ENCODE results near the gene ZNF140. TPM values are rescaled to one million over a fixed set of nuclear protein-coding genes. Genes with fewer than 3 reads are reported as not detected.

Gene ZNF140
- total RNA-seq, 1 experiment from 2014 or later = 16.0 TPM

GRCh38 chr12:133083345-133083744 is 2.6 kb downstream of the ZNF140 start:
- Mint-ChIP-seq H3K36me3 (ENCODE audit: insufficient read depth, unreplicated experiment) (peaks cover 52% of the 10 kb centered on the region), H3K27me3 (ENCODE audit: unreplicated experiment) (no peaks in the 10 kb centered on the region), H3K9me3 (ENCODE audit: low read depth, unreplicated experiment) (peaks cover 18% of the 10 kb centered on the region), H3K27ac (ENCODE audit: unreplicated experiment) (no peak overlapping the region), H3K4me1 (ENCODE audit: low read depth, unreplicated experiment) (no peaks in the 10 kb centered on the region), H3K4me3 (ENCODE audit: low read depth, unreplicated experiment) (no peak overlapping the region)
- intact Hi-C loops (cut with micrococcal nuclease; ENCODE audit: unreplicated experiment) = loop anchor here (5.0 kb wide), 2 partner anchors 96 to 256 kb away; partner anchors contain the start of genes GOLGA3 and ZNF26
- no TSS peak for BruUV-seq (replicated peaks)
- no peak for DNase-seq
- CTCF ChIA-PET = no interaction called here
- no peak for TF ChIP-seq CTCF (IDR thresholded peaks at IDR 0.05; ENCODE audit: unreplicated experiment)

- Mint-ChIP-seq H3K27ac (ENCODE audit: unreplicated experiment) (no peak overlapping the region), H3K27me3 (ENCODE audit: unreplicated experiment) (no peaks in the 10 kb centered on the region), H3K36me3 (ENCODE audit: insufficient read depth, unreplicated experiment) (peaks cover 64% of the 10 kb centered on the region), H3K4me3 (ENCODE audit: low read depth, unreplicated experiment) (no peak overlapping the region), H3K9me3 (ENCODE audit: low read depth, unreplicated experiment) (peaks cover 33% of the 10 kb centered on the region), H3K4me1 (ENCODE audit: low read depth, unreplicated experiment) (no peaks in the 10 kb centered on the region)
- no TSS peak for BruUV-seq (replicated peaks)
- CTCF ChIA-PET = no interaction called here
- no peak for DNase-seq
- intact Hi-C loops (cut with micrococcal nuclease; ENCODE audit: unreplicated experiment) = no loop called here
- TF ChIP-seq CTCF (IDR thresholded peaks at IDR 0.05; ENCODE audit: unreplicated experiment) = no peak
Measured at GRCh38 chr12:133105620-133106019, 24.9 kb downstream of the ZNF140 start.

DNA sequence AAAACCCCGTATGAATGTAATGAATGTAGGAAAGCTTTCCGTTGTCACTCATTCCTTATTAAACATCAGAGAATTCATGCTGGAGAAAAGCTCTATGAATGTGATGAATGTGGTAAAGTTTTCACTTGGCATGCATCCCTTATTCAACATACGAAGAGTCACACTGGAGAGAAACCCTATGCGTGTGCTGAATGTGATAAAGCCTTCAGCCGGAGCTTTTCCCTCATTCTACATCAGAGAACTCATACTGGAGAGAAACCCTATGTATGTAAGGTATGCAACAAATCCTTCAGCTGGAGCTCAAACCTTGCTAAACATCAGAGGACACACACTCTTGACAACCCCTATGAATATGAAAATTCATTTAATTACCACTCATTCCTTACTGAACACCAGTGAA is 25.5 kb downstream of the ZNF140 start:
- H3K27me3 Mint-ChIP-seq (ENCODE audit: unreplicated experiment) = no peaks in the 10 kb centered on the region
- no peaks in the 10 kb centered on the region for H3K4me1 Mint-ChIP-seq (ENCODE audit: low read depth, unreplicated experiment)
- H3K36me3 Mint-ChIP-seq (ENCODE audit: insufficient read depth, unreplicated experiment) = peaks cover 58% of the 10 kb centered on the region
- CTCF ChIA-PET = no interaction called here
- no peak for DNase-seq
- TF ChIP-seq CTCF (IDR thresholded peaks at IDR 0.05; ENCODE audit: unreplicated experiment) = no peak
- intact Hi-C loops (cut with micrococcal nuclease; ENCODE audit: unreplicated experiment) = no loop called here
- no TSS peak for BruUV-seq (replicated peaks)
- H3K9me3 Mint-ChIP-seq (ENCODE audit: low read depth, unreplicated experiment) = peaks cover 33% of the 10 kb centered on the region
- H3K4me3 Mint-ChIP-seq (ENCODE audit: low read depth, unreplicated experiment) = no peak overlapping the region
- no peak overlapping the region for H3K27ac Mint-ChIP-seq (ENCODE audit: unreplicated experiment)

- intact Hi-C loops (cut with micrococcal nuclease; ENCODE audit: unreplicated experiment) = no loop called here
- no peak for TF ChIP-seq CTCF (IDR thresholded peaks at IDR 0.05; ENCODE audit: unreplicated experiment)
- no peak for DNase-seq
- CTCF ChIA-PET = no interaction called here
- no TSS peak for BruUV-seq (replicated peaks)
- no peak overlapping the region for H3K27ac Mint-ChIP-seq (ENCODE audit: unreplicated experiment)
- H3K27me3 Mint-ChIP-seq (ENCODE audit: unreplicated experiment) = no peaks in the 10 kb centered on the region
- no peak overlapping the region for H3K4me3 Mint-ChIP-seq (ENCODE audit: low read depth, unreplicated experiment)
- no peaks in the 10 kb centered on the region for H3K4me1 Mint-ChIP-seq (ENCODE audit: low read depth, unreplicated experiment)
- H3K36me3 Mint-ChIP-seq (ENCODE audit: insufficient read depth, unreplicated experiment) = peaks cover 49% of the 10 kb centered on the region
- H3K9me3 Mint-ChIP-seq (ENCODE audit: low read depth, unreplicated experiment) = peaks cover 32% of the 10 kb centered on the region
Measured at GRCh38 chr12:133107121-133107520, 26.4 kb downstream of the ZNF140 start.
